Effector memory CD8-positive, alpha-beta T cell (primary cell): ENCODE results near the gene IGIP.
A peak's percentile ranks its signal among the peaks of the same experiment; 100 is the strongest.

ENCODE experiments used
- ATAC-seq: fragments of 150-1000 bp; cut with Tn5 transposase; replicated peaks from 2 replicates; pipeline ENCODE4 v1.10.0; 2021; ENCODE audit warnings: mild to moderate bottlenecking, moderate library complexity
- DNase-seq, 3 experiments: peaks; one replicate each; pipeline ENCODE4 v3.0.0; 2021
- H3K27ac Mint-ChIP-seq, 2 donors: one replicate each; pipeline ENCODE4 v1.8.0; 2022; ENCODE audit warnings: mild to moderate bottlenecking in 2 of 2, mixed read lengths in 2 of 2, moderate library complexity in 2 of 2
- H3K27me3 Mint-ChIP-seq, 2 donors: one replicate each; pipeline ENCODE4 v1.8.0; 2022; ENCODE audit warnings: mixed read lengths in 2 of 2
- H3K36me3 Mint-ChIP-seq: one replicate; pipeline ENCODE4 v1.8.0; 2022; ENCODE audit warnings: mild to moderate bottlenecking, moderate library complexity, mixed read lengths; ENCODE audit not compliant: insufficient read depth
- H3K4me1 Mint-ChIP-seq, 2 donors: one replicate each; pipeline ENCODE4 v1.8.0; 2022; ENCODE audit warnings: low read depth in 2 of 2, mixed read lengths in 2 of 2
- H3K4me3 Mint-ChIP-seq, 2 donors: one replicate each; pipeline ENCODE4 v1.8.0; 2022; ENCODE audit warnings: mild to moderate bottlenecking in 2 of 2, mixed read lengths in 2 of 2, moderate library complexity in 2 of 2
- H3K9me3 Mint-ChIP-seq, 2 donors: one replicate each; pipeline ENCODE4 v1.8.0; 2022; ENCODE audit warnings: mixed read lengths in 2 of 2
- total RNA-seq, 9 experiments: gene quantifications; one replicate each; lab custom pipeline; 2026; lab: John Stamatoyannopoulos, UW

The IGIP gene
- total RNA-seq = 2.6 to 29.9 (median 3.5) reads per million in 9 experiments

DNA sequence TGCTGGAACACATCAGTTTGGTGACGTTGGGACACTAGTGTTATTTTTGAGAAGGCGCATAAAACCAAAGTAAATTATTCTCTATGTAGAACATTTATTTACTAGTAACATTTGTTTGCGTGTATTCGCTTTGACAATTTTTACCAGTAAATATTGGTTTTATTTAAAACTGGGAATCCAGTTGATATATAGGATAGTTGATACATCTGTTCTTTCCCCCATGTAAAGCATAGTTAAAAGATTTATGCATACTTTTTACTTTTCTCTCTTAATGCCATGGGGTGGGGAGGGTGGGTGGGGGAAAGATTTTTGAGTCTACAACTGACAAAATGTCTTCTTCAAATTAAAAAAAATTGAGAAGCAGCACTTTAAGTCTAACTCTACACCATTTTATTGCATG is at the start of gene IGIP:
IGIP (plus strand) TSS at position 301 of the 400 bp plus-strand sequence. CDS start 2,540 bp downstream, outside the sequence.
- Mint-ChIP-seq H3K27ac (no peak within 1 kb of the TSS), H3K4me3 (no peak within 1 kb of the TSS), H3K4me1 (peaks cover 15 to 34% of the 10 kb centered on the region in 2 donors), H3K27me3 (no peaks in the 10 kb centered on the region), H3K9me3 (no peaks in the 10 kb centered on the region), H3K36me3 (no peaks in the 10 kb centered on the region)
- no peak for DNase-seq
- no peak for ATAC-seq

DNA sequence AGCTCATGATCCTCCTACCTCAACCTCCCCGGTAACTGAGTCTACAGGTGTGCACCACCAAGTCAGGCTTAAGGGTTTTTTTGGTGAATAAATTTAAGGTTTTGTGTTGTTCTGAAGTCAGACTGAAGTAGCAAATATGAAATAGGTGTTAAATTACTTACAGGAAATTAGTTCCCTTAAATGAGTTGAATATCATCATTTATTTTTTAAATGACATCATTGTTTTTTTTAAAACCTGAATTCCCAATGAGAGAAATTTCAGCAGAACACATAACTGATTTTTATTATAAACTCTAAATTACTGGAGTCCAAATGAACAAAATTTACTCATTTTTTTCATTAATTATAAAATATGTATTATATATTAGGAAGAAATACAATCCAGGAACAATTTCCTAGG is 49.6 kb upstream of the IGIP start:
- H3K27me3 Mint-ChIP-seq = peaks cover 27 to 28% of the 10 kb centered on the region in 2 donors
- no peaks in the 10 kb centered on the region for H3K36me3 Mint-ChIP-seq
- no peaks in the 10 kb centered on the region for H3K9me3 Mint-ChIP-seq
- no peaks in the 10 kb centered on the region for H3K4me1 Mint-ChIP-seq
- no peak overlapping the region for H3K27ac Mint-ChIP-seq
- DNase-seq = no peak
- no peak overlapping the region for H3K4me3 Mint-ChIP-seq
- ATAC-seq = no peak

DNA sequence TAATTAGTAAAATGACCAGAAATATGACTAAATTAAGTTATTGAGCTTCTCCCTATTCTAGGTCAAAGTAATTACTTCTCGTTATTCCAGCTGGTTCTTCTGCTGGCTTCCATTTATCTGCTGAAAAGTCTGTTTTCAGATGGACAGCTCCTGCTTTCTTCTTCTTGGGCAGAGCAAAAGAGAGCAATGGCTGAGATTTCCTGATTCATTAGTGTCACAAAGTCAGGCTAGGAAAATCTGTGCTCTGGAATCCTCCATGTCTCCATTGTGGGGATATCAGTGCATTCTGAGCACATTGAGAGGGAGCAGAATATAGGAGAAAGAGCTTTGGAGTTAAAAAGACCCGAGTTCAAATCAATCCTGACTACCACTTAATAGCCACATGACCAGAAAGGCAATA is 48.9 kb upstream of the IGIP start:
- Mint-ChIP-seq H3K36me3 (no peaks in the 10 kb centered on the region), H3K9me3 (no peaks in the 10 kb centered on the region), H3K4me1 (no peaks in the 10 kb centered on the region), H3K27me3 (peaks cover 27 to 28% of the 10 kb centered on the region in 2 donors), H3K4me3 (no peak overlapping the region), H3K27ac (no peak overlapping the region)
- DNase-seq = no peak
- no peak for ATAC-seq

DNA sequence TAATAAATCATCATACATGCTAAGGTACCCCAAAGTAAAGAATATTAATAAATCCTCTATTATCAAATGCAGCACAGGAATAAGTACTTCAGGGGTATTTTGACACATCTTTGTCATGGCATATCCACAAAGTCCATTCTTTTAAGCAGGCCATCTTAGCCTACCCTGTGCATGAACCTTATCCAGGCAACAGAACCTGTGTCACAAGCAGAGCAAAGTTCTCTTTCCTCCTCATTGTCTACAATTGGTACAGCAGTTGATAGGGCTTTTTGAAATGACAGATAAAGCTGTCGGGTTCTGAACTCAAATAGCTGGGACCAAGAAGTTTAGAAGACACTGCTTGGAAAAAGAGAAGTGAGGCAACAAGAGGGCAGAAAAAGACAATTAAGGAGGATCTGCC is 42.6 kb upstream of the IGIP start:
- DNase-seq (no peak), ATAC-seq (no peak)
- H3K4me1 Mint-ChIP-seq = no peaks in the 10 kb centered on the region
- no peak overlapping the region for H3K4me3 Mint-ChIP-seq
- H3K27me3 Mint-ChIP-seq = peaks cover 16 to 35% of the 10 kb centered on the region in 2 donors
- no peak overlapping the region for H3K27ac Mint-ChIP-seq
- H3K9me3 Mint-ChIP-seq = no peaks in the 10 kb centered on the region
- no peaks in the 10 kb centered on the region for H3K36me3 Mint-ChIP-seq

DNA sequence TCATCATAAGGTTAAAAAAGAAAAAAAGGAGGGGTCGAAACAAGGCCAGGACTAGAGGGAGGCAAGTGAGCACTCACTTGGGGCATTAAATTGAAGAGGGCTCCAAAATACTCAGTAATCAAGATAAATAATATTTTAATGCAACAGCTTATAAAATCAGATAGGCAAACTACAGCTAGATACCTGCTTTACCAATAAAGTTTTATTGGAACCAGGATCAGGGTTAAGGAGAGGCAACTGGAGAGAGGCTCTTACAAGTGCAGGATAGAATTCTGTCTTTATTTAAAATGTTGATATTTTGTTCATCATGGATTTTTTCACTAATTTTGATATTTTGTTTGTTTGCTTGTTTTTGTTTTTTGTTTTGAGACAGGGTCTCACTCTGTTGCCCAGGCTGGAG is 42.1 kb upstream of the IGIP start:
- Mint-ChIP-seq H3K4me1 (no peaks in the 10 kb centered on the region), H3K4me3 (no peak overlapping the region), H3K9me3 (no peaks in the 10 kb centered on the region), H3K27ac (no peak overlapping the region), H3K36me3 (no peaks in the 10 kb centered on the region), H3K27me3 (peaks cover 16 to 35% of the 10 kb centered on the region in 2 donors)
- DNase-seq (no peak), ATAC-seq (no peak)

DNA sequence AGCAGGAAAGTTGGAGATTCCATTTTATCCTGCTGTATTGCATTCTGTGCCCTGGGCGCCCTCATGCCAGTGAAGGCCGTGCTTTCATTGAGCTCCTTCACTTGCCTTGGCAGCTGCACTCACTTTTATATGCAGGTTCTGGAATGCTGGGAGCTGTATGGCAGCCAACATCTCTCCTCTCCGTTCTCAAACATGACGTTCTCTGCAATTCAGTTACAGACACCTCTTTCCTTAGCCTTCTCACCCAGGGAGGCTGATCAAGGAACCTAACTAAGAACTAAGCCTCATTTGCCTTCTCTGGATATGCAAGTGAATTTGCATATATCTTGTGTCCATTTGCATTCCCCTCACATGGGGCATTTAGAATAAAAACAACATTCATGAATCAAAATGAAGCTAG is 41.2 kb upstream of the IGIP start:
- H3K36me3 Mint-ChIP-seq = no peaks in the 10 kb centered on the region
- H3K4me3 Mint-ChIP-seq = no peak overlapping the region
- H3K27me3 Mint-ChIP-seq = peaks cover 16 to 35% of the 10 kb centered on the region in 2 donors
- DNase-seq = no peak
- no peak for ATAC-seq
- no peaks in the 10 kb centered on the region for H3K4me1 Mint-ChIP-seq
- no peaks in the 10 kb centered on the region for H3K9me3 Mint-ChIP-seq
- H3K27ac Mint-ChIP-seq = no peak overlapping the region

DNA sequence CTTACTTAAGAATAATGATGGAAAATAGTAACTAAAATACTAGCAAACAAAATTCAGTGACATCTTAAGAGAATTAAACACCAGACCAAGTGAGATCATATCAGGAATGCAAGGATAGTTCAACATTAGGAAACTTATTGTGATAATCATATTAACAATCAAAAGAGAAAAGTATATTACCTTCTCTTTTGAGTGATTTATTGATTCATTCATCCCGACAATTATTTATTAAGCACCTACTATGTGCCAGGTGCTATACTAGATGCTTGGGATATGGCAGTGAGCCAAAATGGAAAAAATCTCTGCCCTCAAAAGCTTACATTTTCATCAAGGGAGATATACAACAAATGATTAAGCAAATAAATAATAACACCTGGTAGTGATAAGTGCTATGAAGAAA is 35.5 kb upstream of the IGIP start:
- H3K36me3 Mint-ChIP-seq = peaks cover 2% of the 10 kb centered on the region
- DNase-seq = no peak
- no peak overlapping the region for H3K27ac Mint-ChIP-seq
- ATAC-seq = no peak
- no peaks in the 10 kb centered on the region for H3K4me1 Mint-ChIP-seq
- peaks cover 22 to 27% of the 10 kb centered on the region in 2 donors for H3K27me3 Mint-ChIP-seq
- no peak overlapping the region for H3K4me3 Mint-ChIP-seq
- H3K9me3 Mint-ChIP-seq = peaks cover 5 to 12% of the 10 kb centered on the region in 2 donors

DNA sequence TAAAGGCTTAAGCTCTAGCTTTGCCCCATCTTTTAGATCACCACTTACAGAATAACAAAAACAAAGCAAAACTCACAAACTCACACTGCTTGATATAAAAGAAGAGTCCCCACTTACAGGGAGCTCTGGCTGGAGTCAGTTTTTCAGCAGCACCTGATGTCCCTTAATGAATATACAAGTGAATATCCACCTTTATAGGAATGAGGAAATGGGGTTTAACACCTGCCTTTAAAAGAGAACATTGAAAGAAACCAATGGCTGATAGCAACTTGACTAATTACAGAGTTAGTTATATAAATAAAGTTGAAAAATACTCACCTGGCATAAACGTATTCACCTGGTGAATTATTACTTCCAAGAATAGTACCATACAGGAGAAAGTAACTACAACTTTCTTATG is 32.6 kb upstream of the IGIP start:
- Mint-ChIP-seq H3K27me3 (peaks cover 27 to 42% of the 10 kb centered on the region in 2 donors), H3K9me3 (peaks cover 5 to 12% of the 10 kb centered on the region in 2 donors), H3K4me3 (no peak overlapping the region), H3K4me1 (no peaks in the 10 kb centered on the region), H3K36me3 (peaks cover 3% of the 10 kb centered on the region), H3K27ac (no peak overlapping the region)
- DNase-seq (no peak), ATAC-seq (no peak)

DNA sequence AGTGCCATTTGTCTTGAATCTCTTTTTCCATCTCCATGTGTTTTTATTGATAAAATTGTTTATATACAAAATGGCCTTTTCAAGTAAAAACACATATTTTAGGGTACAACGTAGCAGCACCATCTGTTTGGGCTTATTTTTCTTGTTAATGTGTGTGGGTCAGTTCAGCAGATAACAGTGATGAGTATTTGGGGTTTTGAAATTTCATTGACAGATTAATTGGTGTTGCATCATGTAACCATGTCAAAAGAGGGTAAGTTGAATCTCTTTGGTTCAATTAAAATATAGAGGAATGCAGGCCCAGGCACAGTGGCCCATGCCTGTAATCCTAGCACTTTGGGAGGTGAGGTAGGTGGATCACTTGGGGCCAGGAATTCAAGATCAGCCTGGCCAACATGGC is 31.9 kb upstream of the IGIP start:
- Mint-ChIP-seq H3K4me1 (no peaks in the 10 kb centered on the region), H3K9me3 (peaks cover 5 to 12% of the 10 kb centered on the region in 2 donors), H3K36me3 (peaks cover 3% of the 10 kb centered on the region), H3K27me3 (peaks cover 27 to 42% of the 10 kb centered on the region in 2 donors), H3K4me3 (no peak overlapping the region), H3K27ac (no peak overlapping the region)
- no peak for DNase-seq
- ATAC-seq = no peak

DNA sequence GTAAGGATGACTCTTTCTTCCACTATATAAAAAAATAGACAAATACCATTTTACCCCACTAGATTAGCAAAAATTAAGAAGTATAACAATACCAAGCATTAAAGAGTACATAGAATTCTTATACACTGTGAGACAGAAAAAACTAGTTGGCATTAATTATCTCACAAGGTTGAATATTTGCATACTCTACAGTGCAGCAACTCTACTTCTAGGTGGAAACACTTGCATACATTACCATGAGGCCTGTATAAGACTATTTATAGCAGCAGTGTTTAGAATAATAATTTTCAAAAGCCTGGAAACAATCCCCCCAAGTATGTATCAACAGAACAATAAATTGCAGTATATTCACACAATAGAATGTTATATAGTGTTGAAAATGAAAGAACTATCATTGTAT is 30.8 kb upstream of the IGIP start:
- H3K4me1 Mint-ChIP-seq = no peaks in the 10 kb centered on the region
- H3K27me3 Mint-ChIP-seq = peaks cover 27 to 47% of the 10 kb centered on the region in 2 donors
- H3K27ac Mint-ChIP-seq = no peak overlapping the region
- DNase-seq (no peak), ATAC-seq (no peak)
- peaks cover 3% of the 10 kb centered on the region for H3K36me3 Mint-ChIP-seq
- no peak overlapping the region for H3K4me3 Mint-ChIP-seq
- peaks cover 5 to 12% of the 10 kb centered on the region in 2 donors for H3K9me3 Mint-ChIP-seq

DNA sequence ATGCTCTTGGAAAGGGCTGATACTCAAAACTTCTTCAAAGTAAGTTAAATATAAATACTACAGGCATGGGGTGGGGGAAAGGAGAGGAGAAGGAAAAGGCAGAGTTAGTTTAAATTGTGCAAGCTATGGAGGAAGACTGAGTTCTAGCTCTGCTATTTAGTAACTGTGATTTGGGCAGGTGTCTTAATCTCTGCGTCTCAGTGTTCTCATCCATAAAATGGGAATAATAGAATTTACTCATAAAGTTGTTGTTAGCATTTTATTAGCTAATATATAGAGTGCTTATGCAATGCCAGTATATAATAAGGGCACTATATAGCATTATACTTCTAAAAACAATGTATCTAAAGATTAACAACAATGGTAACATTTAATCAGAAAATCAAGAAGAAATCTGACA is 24.6 kb upstream of the IGIP start:
- ATAC-seq (no peak), DNase-seq (no peak)
- no peaks in the 10 kb centered on the region for H3K36me3 Mint-ChIP-seq
- no peak overlapping the region for H3K4me3 Mint-ChIP-seq
- peaks cover 25 to 37% of the 10 kb centered on the region in 2 donors for H3K27me3 Mint-ChIP-seq
- H3K9me3 Mint-ChIP-seq = peaks cover 0 to 2% of the 10 kb centered on the region in 2 donors
- H3K27ac Mint-ChIP-seq = no peak overlapping the region
- peaks cover 0 to 4% of the 10 kb centered on the region in 2 donors for H3K4me1 Mint-ChIP-seq

DNA sequence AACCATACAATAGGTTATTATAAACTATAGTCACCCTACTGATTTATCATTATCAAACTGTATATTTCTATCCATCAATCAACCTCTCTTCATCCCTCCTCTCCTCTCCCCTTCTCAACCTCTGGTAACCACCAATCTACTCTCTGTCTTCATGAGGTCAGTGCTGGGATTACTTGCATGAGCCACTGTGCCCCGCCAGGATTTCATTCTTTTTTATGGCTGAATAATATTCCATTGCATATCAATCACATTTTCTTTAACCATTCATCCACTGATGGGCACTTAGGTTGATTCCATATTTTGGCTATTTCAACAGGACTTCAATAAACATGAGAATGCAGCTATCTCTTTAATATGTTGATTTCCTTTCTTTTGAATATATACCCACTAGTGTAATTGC is 22.6 kb upstream of the IGIP start:
- H3K4me1 Mint-ChIP-seq = peaks cover 6 to 18% of the 10 kb centered on the region in 2 donors
- H3K27ac Mint-ChIP-seq = no peak overlapping the region
- H3K36me3 Mint-ChIP-seq = peaks cover 12% of the 10 kb centered on the region
- H3K27me3 Mint-ChIP-seq = peaks cover 20 to 27% of the 10 kb centered on the region in 2 donors
- H3K4me3 Mint-ChIP-seq = no peak overlapping the region
- DNase-seq (no peak), ATAC-seq (no peak)
- H3K9me3 Mint-ChIP-seq = peaks cover 0 to 2% of the 10 kb centered on the region in 2 donors

DNA sequence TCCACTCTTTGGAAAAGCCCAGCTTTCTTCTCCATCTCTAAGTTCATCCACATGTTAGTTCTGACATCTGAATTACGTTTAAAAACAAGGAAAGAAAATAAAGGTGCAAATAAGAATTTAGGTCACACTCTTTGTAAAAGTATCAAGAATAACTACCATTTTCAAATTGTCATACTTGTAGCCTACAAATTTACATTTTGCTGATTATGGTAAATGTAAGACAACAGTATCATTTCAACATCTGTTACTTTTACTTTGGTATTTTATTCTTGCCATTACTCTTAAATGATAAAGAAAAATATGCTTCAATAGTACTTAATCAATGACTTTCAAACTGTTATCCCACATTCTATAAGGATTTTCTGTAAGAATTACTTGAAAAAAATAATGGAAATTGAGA is 21.6 kb upstream of the IGIP start:
- H3K4me3 Mint-ChIP-seq = no peak overlapping the region
- peaks cover 20 to 27% of the 10 kb centered on the region in 2 donors for H3K27me3 Mint-ChIP-seq

DNA sequence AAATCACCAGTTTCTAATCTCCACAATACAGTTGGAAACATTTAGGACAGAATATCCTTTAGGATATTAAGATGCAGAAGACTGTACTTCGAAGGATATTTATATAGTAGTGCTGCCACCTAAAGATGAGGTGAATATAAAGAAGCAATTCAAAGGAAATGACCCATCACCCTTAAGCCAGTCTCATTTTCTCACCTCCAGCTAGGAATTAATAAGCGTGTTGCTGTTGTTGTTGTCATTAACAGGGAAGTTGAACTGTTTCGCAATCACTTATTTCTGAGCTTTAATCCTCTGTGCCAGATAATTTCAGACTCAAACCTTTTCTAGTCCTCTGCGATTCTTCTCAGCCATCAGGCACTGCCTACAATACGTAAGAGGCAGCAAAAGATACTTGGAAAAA is 19.6 kb upstream of the IGIP start:
- no peak for DNase-seq
- H3K4me3 Mint-ChIP-seq = peak overlapping the region; percentile 89 to 90

More for the DNA sequence above, 21.6 kb upstream of the IGIP start:
- Mint-ChIP-seq H3K4me1 (peaks cover 14 to 26% of the 10 kb centered on the region in 2 donors), H3K9me3 (peaks cover 0 to 2% of the 10 kb centered on the region in 2 donors), H3K36me3 (peaks cover 21% of the 10 kb centered on the region), H3K27ac (no peak overlapping the region)
- DNase-seq (no peak), ATAC-seq (no peak)

More for the DNA sequence above, 19.6 kb upstream of the IGIP start:
- Mint-ChIP-seq H3K4me1 (peaks cover 20 to 35% of the 10 kb centered on the region in 2 donors), H3K36me3 (peaks cover 21% of the 10 kb centered on the region), H3K27me3 (peaks cover 10 to 12% of the 10 kb centered on the region in 2 donors), H3K9me3 (peaks cover 0 to 2% of the 10 kb centered on the region in 2 donors), H3K27ac (peak overlapping the region; percentile 94 to 98)
- ATAC-seq = no peak
